ENCODE results near the gene MAPK9. TPM values are rescaled to one million over a fixed set of nuclear protein-coding genes. Genes with fewer than 3 reads are reported as not detected.
A peak's percentile ranks its signal among the peaks of the same experiment; 100 is the strongest.
"Not testable (repeated sequence)": the region's sequence is repeated elsewhere in the genome, so short reads cannot be mapped to it uniquely, and the experiment has no call there.

The MAPK9 gene
- total and polyA plus RNA-seq, 12 donors, result 11.9 to 66.6 (median 34.9) TPM

DNA sequence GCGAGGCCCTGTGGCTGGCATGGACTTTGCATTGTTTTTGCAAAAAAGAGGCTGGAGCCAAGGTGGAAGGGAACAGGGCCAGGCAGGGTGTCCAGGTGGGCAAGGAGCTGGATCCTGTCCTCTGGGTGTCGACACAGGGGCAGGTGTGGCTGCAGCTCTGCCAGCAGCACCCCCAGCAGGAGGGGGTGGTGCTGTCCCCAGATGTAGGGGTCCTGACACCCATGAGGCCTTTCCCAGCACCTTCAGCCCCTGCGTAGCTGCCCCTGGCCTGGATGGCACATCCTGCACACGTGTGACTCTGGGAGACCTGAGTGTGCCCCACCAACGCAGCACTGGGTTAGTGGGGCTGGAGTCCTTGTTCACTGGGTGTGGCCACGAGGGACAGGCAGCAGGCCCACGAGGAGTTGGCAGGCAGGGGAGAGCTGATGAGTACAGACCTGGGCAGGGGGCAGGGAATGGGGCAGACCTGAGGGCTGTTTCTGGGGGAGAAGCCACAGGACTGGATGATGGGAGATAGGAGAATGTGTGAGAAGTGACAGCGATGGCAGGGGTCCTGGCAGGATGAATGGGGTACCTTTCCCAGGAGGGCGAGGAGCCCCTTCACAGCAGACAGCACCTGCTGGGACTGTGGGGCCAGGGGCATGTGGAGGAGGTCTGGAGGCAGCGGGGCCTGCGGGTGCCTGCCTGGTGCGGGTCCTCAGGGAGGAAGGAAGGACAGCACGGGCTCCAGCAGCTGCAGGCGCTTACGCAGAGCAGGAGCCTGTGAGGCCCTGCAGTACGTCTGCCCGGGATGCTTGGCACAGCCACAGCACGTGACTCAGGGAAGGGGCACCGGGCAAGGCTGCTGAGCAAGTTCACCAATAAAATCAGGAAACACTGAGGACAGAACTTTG, 79.3 kb downstream of the MAPK9 start:
- Histone ChIP-seq H3K4me3 (no peak overlapping the region), H3K9me3 (replicated peaks in 1 of 3) (no peaks in the 10 kb centered on the region), H3K36me3 (replicated peaks in 1 of 2) (no peaks in the 10 kb centered on the region), H3K27ac (no peak overlapping the region), H3K4me1 (replicated peaks in 1 of 2) (peaks cover 0 to 4% of the 10 kb centered on the region in 2 donors), H3K27me3 (peaks cover 2% of the 10 kb centered on the region)
- peak in 1 of 7 donors; percentile 40 for DNase-seq
- no peak for TF ChIP-seq POLR2A (IDR thresholded peaks at IDR 0.05)
- TF ChIP-seq, protein P1, sequence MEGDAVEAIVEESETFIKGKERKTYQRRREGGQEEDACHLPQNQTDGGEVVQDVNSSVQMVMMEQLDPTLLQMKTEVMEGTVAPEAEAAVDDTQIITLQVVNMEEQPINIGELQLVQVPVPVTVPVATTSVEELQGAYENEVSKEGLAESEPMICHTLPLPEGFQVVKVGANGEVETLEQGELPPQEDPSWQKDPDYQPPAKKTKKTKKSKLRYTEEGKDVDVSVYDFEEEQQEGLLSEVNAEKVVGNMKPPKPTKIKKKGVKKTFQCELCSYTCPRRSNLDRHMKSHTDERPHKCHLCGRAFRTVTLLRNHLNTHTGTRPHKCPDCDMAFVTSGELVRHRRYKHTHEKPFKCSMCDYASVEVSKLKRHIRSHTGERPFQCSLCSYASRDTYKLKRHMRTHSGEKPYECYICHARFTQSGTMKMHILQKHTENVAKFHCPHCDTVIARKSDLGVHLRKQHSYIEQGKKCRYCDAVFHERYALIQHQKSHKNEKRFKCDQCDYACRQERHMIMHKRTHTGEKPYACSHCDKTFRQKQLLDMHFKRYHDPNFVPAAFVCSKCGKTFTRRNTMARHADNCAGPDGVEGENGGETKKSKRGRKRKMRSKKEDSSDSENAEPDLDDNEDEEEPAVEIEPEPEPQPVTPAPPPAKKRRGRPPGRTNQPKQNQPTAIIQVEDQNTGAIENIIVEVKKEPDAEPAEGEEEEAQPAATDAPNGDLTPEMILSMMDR (IDR thresholded peaks at IDR 0.05), result no peak
- intact Hi-C loops (cut with DNase I), result loop anchor here in 1 of 2 donors (5.0 kb wide), 1 partner anchor 260 kb away; no protein-coding TSS in a partner anchor
- whole genome bisulfite sequencing, 4 donors, result 47 to 68% (median 53%) methylated on average over 10 to 19 of the region's 19 CpGs

DNA sequence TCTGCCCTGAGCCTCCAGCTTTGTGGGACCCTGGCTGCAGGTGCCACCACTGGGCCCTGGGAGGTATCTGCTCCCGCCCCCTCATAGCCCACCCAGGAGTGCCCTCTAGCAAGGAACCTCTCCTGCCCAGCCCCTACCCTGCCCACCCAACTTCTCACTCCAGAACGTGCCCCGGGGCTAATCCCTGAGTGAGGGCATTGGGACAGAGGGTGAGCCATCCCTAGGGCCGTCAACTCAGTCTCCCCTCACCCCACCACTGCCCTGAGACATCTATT, 80.2 kb downstream of the MAPK9 start:
- Histone ChIP-seq H3K4me3 (no peak overlapping the region), H3K27ac (no peak overlapping the region), H3K4me1 (replicated peaks in 1 of 2) (peaks cover 0 to 4% of the 10 kb centered on the region in 2 donors), H3K36me3 (replicated peaks in 1 of 2) (no peaks in the 10 kb centered on the region), H3K9me3 (replicated peaks in 1 of 3) (no peaks in the 10 kb centered on the region), H3K27me3 (peaks cover 7% of the 10 kb centered on the region)
- TF ChIP-seq POLR2A (IDR thresholded peaks at IDR 0.05), result no peak
- TF ChIP-seq, protein P1 (IDR thresholded peaks at IDR 0.05), result no peak
- DNase-seq, result peak in 1 of 7 donors; percentile 18
- intact Hi-C loops (cut with DNase I), result loop anchor here in 1 of 2 donors (5.0 kb wide), 1 partner anchor 261 kb away; no protein-coding TSS in a partner anchor
- WGBS, 4 donors, result 60 to 83% (median 68%) methylated on average over 1 to 4 of the region's 4 CpGs

DNA sequence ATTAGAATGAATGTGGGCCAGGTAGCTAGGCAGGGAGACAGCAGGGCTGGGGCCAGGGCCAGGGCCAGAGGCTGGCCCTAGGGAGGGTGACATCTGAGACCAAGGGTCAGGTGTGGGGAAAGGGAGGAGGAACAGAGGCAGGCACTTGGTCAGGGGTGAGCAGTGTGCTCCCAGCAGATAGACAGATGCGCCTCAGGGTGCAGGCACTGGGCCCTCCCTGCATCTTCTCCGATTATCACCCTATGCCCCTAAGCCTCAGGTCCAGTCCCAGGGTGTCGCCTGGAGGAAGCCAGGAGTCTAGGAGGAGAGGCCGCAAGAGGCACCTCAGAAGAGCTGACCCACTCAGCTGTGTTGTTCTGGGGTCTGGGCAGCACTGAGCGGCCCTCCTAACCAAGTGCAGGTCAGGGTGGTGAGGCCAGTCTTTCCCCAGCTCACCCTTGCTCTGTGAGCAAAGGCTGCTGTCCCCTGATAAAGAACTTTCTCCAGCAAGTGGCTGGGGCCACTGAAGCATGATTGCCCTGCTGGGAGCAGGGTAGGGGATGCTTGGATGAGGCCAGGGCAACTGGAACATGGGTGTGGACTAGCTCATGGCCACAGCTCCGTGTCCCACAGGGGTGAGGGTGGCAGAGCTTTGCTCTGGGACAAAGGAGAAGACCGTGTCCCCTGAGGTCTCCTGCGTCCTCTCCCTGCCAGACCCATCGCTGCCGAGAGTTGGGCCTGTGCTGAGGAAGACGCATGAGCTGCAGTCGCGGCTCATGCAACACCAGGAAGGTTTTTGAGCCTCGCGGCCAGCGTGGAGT, 80.7 kb downstream of the MAPK9 start:
- TF ChIP-seq POLR2A (IDR thresholded peaks at IDR 0.05), result no peak
- TF ChIP-seq, protein P1 (IDR thresholded peaks at IDR 0.05), result no peak
- Histone ChIP-seq H3K27me3 (peaks cover 7% of the 10 kb centered on the region), H3K4me3 (no peak overlapping the region), H3K27ac (no peak overlapping the region), H3K36me3 (replicated peaks in 1 of 2) (no peaks in the 10 kb centered on the region), H3K4me1 (replicated peaks in 1 of 2) (peaks cover 0 to 4% of the 10 kb centered on the region in 2 donors), H3K9me3 (replicated peaks in 1 of 3) (no peaks in the 10 kb centered on the region)
- WGBS, 4 donors, result 87 to 89% (median 89%) methylated on average over 14 to 16 of the region's 16 CpGs; no CpG with 5 or more reads in 1 of the 4 donors
- intact Hi-C loops (cut with DNase I), result loop anchor here in 1 of 2 donors (5.0 kb wide), 1 partner anchor 261 kb away; no protein-coding TSS in a partner anchor
- peak in 1 of 7 donors; percentile 37 for DNase-seq

DNA sequence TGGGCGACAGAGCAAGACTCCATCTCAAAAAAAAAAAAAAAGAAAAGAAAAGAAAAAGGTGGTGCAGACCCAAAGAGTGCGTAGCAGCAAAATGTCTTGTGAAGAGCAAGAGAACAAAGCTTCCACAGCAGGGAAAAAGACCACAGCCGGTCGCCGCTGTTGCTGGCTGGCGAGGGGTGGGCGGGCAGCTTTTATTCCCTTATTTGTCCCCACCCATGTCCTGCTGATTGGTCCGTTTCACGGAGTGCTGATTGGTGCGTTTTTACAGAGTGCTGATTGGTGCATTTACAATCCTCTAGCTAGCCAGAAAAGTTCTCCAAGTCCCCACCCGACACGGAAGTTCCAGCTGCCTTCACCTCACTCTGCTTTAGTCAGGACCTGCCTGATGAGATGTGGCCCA, 81.8 kb downstream of the MAPK9 start:
- not testable (repeated sequence) for H3K4me1 ChIP-seq (replicated peaks in 1 of 2); H3K27me3 ChIP-seq; H3K27ac ChIP-seq; H3K36me3 ChIP-seq (replicated peaks in 1 of 2); H3K4me3 ChIP-seq; H3K9me3 ChIP-seq (replicated peaks in 1 of 3)
- DNase-seq, result peak in 1 of 7 donors; percentile 38
- intact Hi-C loops (cut with DNase I), result loop anchor here in 1 of 2 donors (5.0 kb wide), 1 partner anchor 262 kb away; no protein-coding TSS in a partner anchor
- 91 to 97% (median 94%) methylated on average over 12 of the region's 12 CpGs for WGBS, 4 donors

Measured in adrenal gland (tissue), 12 donors.